H1 (cell line): ENCODE measurements around the gene TBX15. TPM values are rescaled to one million over a fixed set of nuclear protein-coding genes. Genes with fewer than 3 reads are reported as not detected.

Source experiments
- ASH2L ChIP-seq: fragments of 200-600, 300-600 bp; sonication (generic); IDR thresholded peaks from one replicate; pipeline ENCODE4 v1.7.1; 2017; ENCODE audit warnings: low read length
- CHD7 ChIP-seq: fragments of 300-600 bp; sonication (generic); IDR thresholded peaks from 2 replicates; pipeline ENCODE4 v1.7.1; 2012; ENCODE audit warnings: low read length, moderate library complexity, mild to moderate bottlenecking, inconsistent platforms; ENCODE audit not compliant: insufficient replicate concordance
- HDAC6 ChIP-seq: IDR thresholded peaks from one replicate; pipeline ENCODE4 v1.7.1; 2012; ENCODE audit warnings: low read depth, mild to moderate bottlenecking, inconsistent platforms, low read length, moderate library complexity
- JUND ChIP-seq: IDR thresholded peaks from 2 replicates; pipeline ENCODE4 v1.6.1; 2011; ENCODE audit warnings: mild to moderate bottlenecking, improper control_type of control experiment, low read length
- MAFK ChIP-seq: IDR thresholded peaks from 2 replicates; pipeline ENCODE4 v1.6.1; 2012; ENCODE audit warnings: low read depth, mild to moderate bottlenecking, improper control_type of control experiment, low read length
- MAX ChIP-seq: IDR thresholded peaks from 2 replicates; pipeline ENCODE4 v1.6.1; 2012; ENCODE audit warnings: inconsistent platforms
- NRF1 ChIP-seq: IDR thresholded peaks from 2 replicates; pipeline ENCODE4 v1.6.1; 2011; ENCODE audit warnings: mild to moderate bottlenecking, low read depth, low read length, improper control_type of control experiment
- polyA plus RNA-seq, 7 experiments: library from polyadenylated mRNA; depleted of rRNA in 3 of 7; stranded (reverse) in 5 of 7; unstranded in 2 of 7; fragments of >200 nt in 5 of 7; fragments of 200-250 nt in 2 of 7; gene quantifications; 1 replicate in 5 of 7; 2 replicates in 1 of 7; 4 replicates in 1 of 7; pipeline versions ENCODE4 v1.2.1 to v1.2.3, GENCODE V29; 2011 to 2013; ENCODE audit warnings: missing spikeins in 2 of 7, mixed read lengths in 2 of 7
- total RNA-seq: library from RNA; stranded (reverse); fragmentation: NEBNext Ultra II Directional; extraction: Animal tissue kit (Norgen Biotek cat#: 25700); gene quantifications from 2 replicates; pipeline ENCODE4 v1.2.1, GENCODE V29; 2021

Gene TBX15
- total and polyA plus RNA-seq, 2 of the 8 experiments (the other 6 are each of a cell fraction or from before 2014, with no cell fraction given), result 0.14 to 0.24 TPM

GRCh38 chr1:118899340-118899739, 88.8 kb downstream of the TBX15 start (continued):
- no peak for TF ChIP-seq CHD7
- TF ChIP-seq MAX, result no peak
- no peak for TF ChIP-seq NRF1
- no peak for TF ChIP-seq ASH2L
- TF ChIP-seq JUND, result no peak
- no peak for TF ChIP-seq HDAC6
- no peak for TF ChIP-seq MAFK
